HG02610 (cell line): ENCODE data around the gene ST3GAL6.

ENCODE experiments used
- ATAC-seq: cut with Tn5 transposase; IDR thresholded peaks from one replicate; pipeline ENCODE4 v1.9.1; 2021; ENCODE audit warnings: mild to moderate bottlenecking, moderate library complexity; ENCODE audit not compliant: unreplicated experiment

ST3GAL6 gene

DNA sequence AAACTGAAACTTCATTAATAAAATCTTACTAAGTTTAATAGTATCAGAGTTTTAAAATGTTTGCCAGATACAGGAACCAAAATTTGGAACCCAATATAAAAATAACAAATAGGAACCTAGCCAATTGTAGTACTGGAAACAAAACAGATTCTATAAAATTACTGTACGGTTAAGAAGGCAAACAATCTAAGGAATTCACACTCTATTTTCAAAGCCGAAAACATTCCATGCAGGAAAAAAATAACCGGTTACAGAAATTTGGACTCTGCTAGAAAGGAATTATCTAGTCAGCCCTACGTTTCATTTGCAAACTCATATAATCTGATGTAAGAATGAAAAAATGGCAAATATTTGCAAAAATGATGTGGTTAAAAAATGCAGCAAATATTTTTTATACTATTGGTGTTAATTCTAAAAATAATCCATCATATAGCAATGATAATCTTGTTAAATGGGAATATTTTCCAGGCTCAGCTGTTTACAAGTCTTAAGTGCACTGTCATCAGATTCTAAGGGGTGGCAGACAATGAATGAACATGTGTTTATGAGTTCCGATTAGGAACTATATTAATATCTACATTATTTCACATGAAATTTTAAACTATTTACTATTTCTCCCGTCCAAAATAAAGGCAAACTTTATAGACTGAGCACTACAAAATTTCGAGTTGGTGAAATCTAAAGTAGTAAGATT is 80.3 kb downstream of the ST3GAL6 start:
- ATAC-seq: no peak
